Muscle of leg (tissue), 11 donors: ENCODE measurements around the gene VGLL4. TPM values are rescaled to one million over a fixed set of nuclear protein-coding genes. Genes with fewer than 3 reads are reported as not detected.

Experiments used
- DNase-seq: peaks from one replicate; pipeline ENCODE4 v3.0.0; 2013
- H3K27ac ChIP-seq: one replicate; pipeline ENCODE4 v1.5.1; 2013; ENCODE audit warnings: mild to moderate bottlenecking, low read length, control low read depth
- H3K27me3 ChIP-seq: one replicate; pipeline ENCODE4 v1.6.1; 2013; ENCODE audit warnings: low read length; ENCODE audit not compliant: control insufficient read depth, insufficient read depth
- H3K36me3 ChIP-seq: one replicate; pipeline ENCODE4 v1.6.1; 2013; ENCODE audit warnings: low read length; ENCODE audit not compliant: control insufficient read depth, insufficient read depth
- H3K4me1 ChIP-seq: one replicate; pipeline ENCODE4 v1.6.1; 2013; ENCODE audit warnings: low read length; ENCODE audit not compliant: control insufficient read depth, insufficient read depth
- H3K4me3 ChIP-seq: one replicate; pipeline ENCODE4 v1.5.1; 2013; ENCODE audit warnings: low read length, control low read depth
- H3K9me3 ChIP-seq: replicated peaks from 2 replicates; pipeline ENCODE4 v1.6.1; 2013; ENCODE audit warnings: low read depth, low read length; ENCODE audit not compliant: control insufficient read depth
- WGBS: methylation state at CpG from one replicate; pipeline ENCODE4 v1.1.5; 2013; ENCODE audit warnings: missing lambda C conversion rate; ENCODE audit not compliant: insufficient coverage; 5-methylcytosine and 5-hydroxymethylcytosine counted together
- polyA plus RNA-seq, 8 donors: library from polyadenylated mRNA; unstranded; fragments of 120-200 nt; gene quantifications; one replicate each; pipeline versions ENCODE4 v1.2.1 to v1.2.3, GENCODE V29; 2013; ENCODE audit warnings: inconsistent platforms in 1 of 8, low replicate concordance in 1 of 8; ENCODE audit not compliant: insufficient read length in 8 of 8, insufficient read depth in 1 of 8
- total RNA-seq: library from RNA; stranded (reverse); fragments of 120-200 nt; gene quantifications from one replicate; pipeline ENCODE4 v1.2.4, GENCODE V29; 2013

The VGLL4 gene
- total and polyA plus RNA-seq, 9 donors: 36.7 to 58.4 (median 49.4) TPM

GRCh38 chr3:11672363-11672762 lies 28.6 kb upstream of the VGLL4 start:
- H3K27ac ChIP-seq: no peak overlapping the region
- no peaks in the 10 kb centered on the region for H3K27me3 ChIP-seq
- H3K36me3 ChIP-seq: no peaks in the 10 kb centered on the region
- no peaks in the 10 kb centered on the region for H3K9me3 ChIP-seq
- peak; percentile 49 for DNase-seq
- peaks cover 7% of the 10 kb centered on the region for H3K4me1 ChIP-seq
- no peak overlapping the region for H3K4me3 ChIP-seq
- WGBS: 31% methylated on average over 2 of the region's 3 CpGs

- no peak overlapping the region for H3K27ac ChIP-seq
- H3K36me3 ChIP-seq: no peaks in the 10 kb centered on the region
- H3K4me1 ChIP-seq: peaks cover 7% of the 10 kb centered on the region
- peak; percentile 64 for DNase-seq
- H3K4me3 ChIP-seq: no peak overlapping the region
- no peaks in the 10 kb centered on the region for H3K27me3 ChIP-seq
- H3K9me3 ChIP-seq: no peaks in the 10 kb centered on the region
- WGBS: 40% methylated on average over 1 of the region's 4 CpGs
These were observed 28.0 kb upstream of the VGLL4 start for GRCh38 chr3:11671648-11672100.

- no peak for DNase-seq
- Histone ChIP-seq H3K4me3 (no peak overlapping the region), H3K4me1 (peaks cover 7% of the 10 kb centered on the region), H3K36me3 (no peaks in the 10 kb centered on the region), H3K27ac (no peak overlapping the region), H3K27me3 (no peaks in the 10 kb centered on the region), H3K9me3 (no peaks in the 10 kb centered on the region)
- 60% methylated on average over 6 of the region's 9 CpGs for WGBS
These were observed 24.8 kb upstream of the VGLL4 start for GRCh38 chr3:11668243-11669235.

GRCh38 chr3:11665331-11665730 lies 21.6 kb upstream of the VGLL4 start:
- Histone ChIP-seq H3K4me1 (peaks cover 2% of the 10 kb centered on the region), H3K36me3 (no peaks in the 10 kb centered on the region), H3K9me3 (peaks cover 3% of the 10 kb centered on the region), H3K4me3 (no peak overlapping the region), H3K27me3 (no peaks in the 10 kb centered on the region), H3K27ac (no peak overlapping the region)
- WGBS: 83% methylated on average over 1 of the region's 10 CpGs
- no peak for DNase-seq

- Histone ChIP-seq H3K4me1 (peaks cover 2% of the 10 kb centered on the region), H3K27me3 (no peaks in the 10 kb centered on the region), H3K4me3 (no peak overlapping the region), H3K27ac (no peak overlapping the region), H3K36me3 (no peaks in the 10 kb centered on the region), H3K9me3 (peaks cover 3% of the 10 kb centered on the region)
- WGBS: no CpG with 5 or more reads among the region's 2 CpGs
- no peak for DNase-seq
These were observed 18.8 kb upstream of the VGLL4 start for GRCh38 chr3:11662392-11662990.

- Histone ChIP-seq H3K27me3 (no peaks in the 10 kb centered on the region), H3K4me3 (no peak overlapping the region), H3K27ac (no peak overlapping the region), H3K9me3 (peaks cover 3% of the 10 kb centered on the region), H3K36me3 (no peaks in the 10 kb centered on the region), H3K4me1 (peaks cover 2% of the 10 kb centered on the region)
- 60% methylated on average over 1 of the region's 5 CpGs for WGBS
- DNase-seq: no peak
These were observed 18.1 kb upstream of the VGLL4 start for GRCh38 chr3:11661827-11662226.

GRCh38 chr3:11661052-11661656 lies 17.4 kb upstream of the VGLL4 start:
- WGBS: 88% methylated on average over 1 of the region's 7 CpGs
- Histone ChIP-seq H3K4me1 (peaks cover 2% of the 10 kb centered on the region), H3K27me3 (no peaks in the 10 kb centered on the region), H3K36me3 (no peaks in the 10 kb centered on the region), H3K4me3 (no peak overlapping the region), H3K27ac (no peak overlapping the region), H3K9me3 (peaks cover 3% of the 10 kb centered on the region)
- no peak for DNase-seq

- Histone ChIP-seq H3K4me3 (no peak overlapping the region), H3K9me3 (peaks cover 3% of the 10 kb centered on the region), H3K36me3 (no peaks in the 10 kb centered on the region), H3K27me3 (no peaks in the 10 kb centered on the region), H3K4me1 (peaks cover 2% of the 10 kb centered on the region), H3K27ac (no peak overlapping the region)
- DNase-seq: no peak
- WGBS: 100% methylated on average over 1 of the region's 3 CpGs
These were observed 16.5 kb upstream of the VGLL4 start for GRCh38 chr3:11660242-11660641.

GRCh38 chr3:11658180-11658579 lies 14.5 kb upstream of the VGLL4 start:
- no peak overlapping the region for H3K4me3 ChIP-seq
- whole genome bisulfite sequencing: no CpG with 5 or more reads among the region's 5 CpGs
- peaks cover 2% of the 10 kb centered on the region for H3K4me1 ChIP-seq
- no peaks in the 10 kb centered on the region for H3K27me3 ChIP-seq
- peaks cover 3% of the 10 kb centered on the region for H3K9me3 ChIP-seq
- no peak for DNase-seq
- no peak overlapping the region for H3K27ac ChIP-seq
- no peaks in the 10 kb centered on the region for H3K36me3 ChIP-seq
